Astrocyte of the spinal cord (primary cell): ENCODE measurements around the gene TOMM20.

Experiments used
- DNase-seq: peaks from one replicate; pipeline ENCODE4 v3.0.0; 2011; ENCODE audit warnings: low read depth, low spot score
- H3K4me3 ChIP-seq: 2 replicates; pipeline ENCODE4 v1.5.1; 2011; ENCODE audit warnings: low read depth, mild to moderate bottlenecking, low read length, moderate library complexity
- in situ Hi-C: cut with HindIII; loops from 2 replicates; pipeline ENCODE4 v1.10.0; 2017; ENCODE audit warnings: low sequenced_read_pairs
- TF ChIP-seq, protein P1 (sequence below): IDR thresholded peaks from 2 replicates; pipeline ENCODE4 v1.5.1; 2012; ENCODE audit warnings: low read depth, mild to moderate bottlenecking, low read length, inconsistent platforms

The TOMM20 gene

DNA sequence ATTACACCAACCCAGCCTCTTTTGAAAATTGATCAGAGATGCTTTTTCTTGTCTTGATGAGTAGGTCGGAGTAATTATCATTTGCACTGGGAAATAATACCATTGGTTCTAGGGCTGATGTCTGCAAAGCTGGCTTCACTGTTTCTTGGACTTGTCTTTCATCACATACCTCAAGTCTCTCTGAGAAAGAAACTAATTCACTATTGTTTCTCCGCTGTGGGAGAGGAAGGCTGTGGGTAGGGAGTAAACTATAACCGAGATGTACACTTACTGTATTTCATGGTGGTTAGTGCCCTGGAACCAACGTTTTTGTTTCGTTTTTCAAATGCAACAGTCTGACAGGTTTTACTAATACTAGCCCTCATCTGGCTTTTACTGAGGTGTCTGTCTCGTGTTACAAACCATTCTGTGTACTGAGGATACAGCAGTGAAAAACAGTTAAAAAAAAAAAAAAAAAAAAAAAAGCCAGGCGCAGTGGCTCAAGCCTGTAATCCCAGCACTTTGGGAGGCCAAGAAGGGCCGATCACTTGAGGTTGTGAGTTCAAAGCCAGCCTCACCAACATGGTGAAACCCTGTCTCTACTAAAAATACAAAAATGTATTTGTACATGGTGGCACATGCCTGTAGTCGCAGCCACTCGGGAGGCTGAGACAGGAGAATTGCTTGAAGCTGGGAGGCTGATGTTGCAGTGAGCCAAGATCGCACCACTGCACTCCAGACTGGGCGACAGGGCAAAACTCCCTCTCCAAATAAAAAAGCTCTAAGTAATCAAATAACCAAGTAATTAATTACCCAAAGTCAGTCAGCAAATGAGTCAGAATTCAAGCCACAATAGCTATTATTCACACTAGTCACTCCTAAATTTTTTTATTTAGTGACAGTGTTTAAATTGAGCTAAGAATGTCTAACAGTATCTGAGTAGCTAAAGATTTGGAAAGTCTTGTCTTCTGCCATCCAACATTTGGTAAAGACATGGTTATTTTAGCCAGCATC is 23.3 kb downstream of the TOMM20 start:
- no peak overlapping the region for H3K4me3 ChIP-seq
- TF ChIP-seq, protein P1, sequence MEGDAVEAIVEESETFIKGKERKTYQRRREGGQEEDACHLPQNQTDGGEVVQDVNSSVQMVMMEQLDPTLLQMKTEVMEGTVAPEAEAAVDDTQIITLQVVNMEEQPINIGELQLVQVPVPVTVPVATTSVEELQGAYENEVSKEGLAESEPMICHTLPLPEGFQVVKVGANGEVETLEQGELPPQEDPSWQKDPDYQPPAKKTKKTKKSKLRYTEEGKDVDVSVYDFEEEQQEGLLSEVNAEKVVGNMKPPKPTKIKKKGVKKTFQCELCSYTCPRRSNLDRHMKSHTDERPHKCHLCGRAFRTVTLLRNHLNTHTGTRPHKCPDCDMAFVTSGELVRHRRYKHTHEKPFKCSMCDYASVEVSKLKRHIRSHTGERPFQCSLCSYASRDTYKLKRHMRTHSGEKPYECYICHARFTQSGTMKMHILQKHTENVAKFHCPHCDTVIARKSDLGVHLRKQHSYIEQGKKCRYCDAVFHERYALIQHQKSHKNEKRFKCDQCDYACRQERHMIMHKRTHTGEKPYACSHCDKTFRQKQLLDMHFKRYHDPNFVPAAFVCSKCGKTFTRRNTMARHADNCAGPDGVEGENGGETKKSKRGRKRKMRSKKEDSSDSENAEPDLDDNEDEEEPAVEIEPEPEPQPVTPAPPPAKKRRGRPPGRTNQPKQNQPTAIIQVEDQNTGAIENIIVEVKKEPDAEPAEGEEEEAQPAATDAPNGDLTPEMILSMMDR, result no peak
- no peak for DNase-seq
- in situ Hi-C loops, result no loop called here

DNA sequence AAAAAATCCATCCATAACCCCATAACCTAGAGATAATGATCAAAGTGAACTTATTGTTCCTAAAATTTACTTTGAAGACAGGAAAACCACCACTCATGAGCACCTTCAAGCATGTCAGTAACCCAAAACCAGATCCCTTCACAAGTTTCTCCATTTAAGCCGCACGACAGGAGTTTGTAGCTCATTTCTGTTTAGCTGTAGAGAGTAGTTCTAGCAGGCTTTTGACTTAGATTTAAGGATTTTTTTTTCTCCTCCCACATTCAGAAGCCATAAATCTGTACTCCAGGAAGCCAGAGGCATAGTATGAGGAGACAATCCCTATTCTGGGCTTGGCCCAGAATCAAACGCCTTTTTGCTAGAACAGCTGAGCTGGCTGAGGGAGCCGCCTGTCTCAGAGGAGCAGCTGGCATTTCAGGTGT is 25.6 kb downstream of the TOMM20 start:
- DNase-seq, result no peak
- no peak overlapping the region for H3K4me3 ChIP-seq
- TF ChIP-seq, protein P1, result no peak
- in situ Hi-C loops, result no loop called here

DNA sequence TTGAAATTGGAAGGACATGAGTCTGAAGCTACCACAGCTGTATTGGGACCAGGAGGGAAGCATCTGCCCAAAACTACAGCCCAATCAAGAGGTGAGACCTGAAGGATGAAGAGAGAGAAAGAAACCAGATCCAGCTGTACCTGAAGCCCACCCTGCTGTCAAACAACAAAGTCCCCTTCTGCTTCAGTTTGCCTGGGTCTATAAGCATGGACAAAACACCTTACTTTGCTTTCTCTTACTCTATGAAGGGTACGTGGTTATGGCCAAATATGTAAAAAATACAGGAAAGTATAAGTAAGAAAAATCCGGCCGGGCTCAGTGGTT is 26.4 kb downstream of the TOMM20 start:
- no peak overlapping the region for H3K4me3 ChIP-seq
- DNase-seq, result no peak
- in situ Hi-C loops, result no loop called here
- TF ChIP-seq, protein P1, result no peak

DNA sequence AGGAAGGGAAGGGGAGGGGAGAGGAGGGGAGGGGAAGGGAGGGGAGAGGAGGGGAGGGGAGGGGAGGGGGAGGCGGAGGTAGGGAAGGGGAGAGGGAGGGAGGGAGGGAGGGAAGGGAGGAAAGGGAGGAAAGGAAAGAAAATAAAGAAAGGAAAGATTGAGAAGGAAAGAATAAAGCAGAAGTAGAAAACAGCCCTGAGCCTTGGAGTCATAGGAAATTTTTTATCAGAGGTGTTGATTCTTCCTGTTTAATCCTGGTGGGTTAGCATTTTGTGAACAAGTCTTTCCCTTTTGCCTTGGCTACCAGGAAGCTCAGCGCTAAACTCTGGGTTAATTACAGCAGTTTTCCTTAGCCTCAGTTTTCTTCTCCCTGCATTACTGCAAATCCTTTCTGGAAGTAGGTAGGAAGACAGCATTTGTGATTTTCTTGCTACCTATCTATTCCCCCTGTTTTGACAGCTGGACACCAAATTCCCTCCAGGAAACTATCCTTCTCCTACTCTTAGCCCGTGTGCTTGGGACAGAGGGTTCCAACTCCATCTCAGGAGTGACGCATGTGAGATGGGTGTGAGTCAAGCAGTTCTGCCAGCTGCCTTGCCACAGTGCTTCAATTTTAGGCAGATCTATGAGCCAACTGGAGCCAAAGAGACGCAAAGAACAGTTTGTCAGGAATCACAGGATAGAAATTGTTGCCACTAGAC is 26.9 kb downstream of the TOMM20 start:
- H3K4me3 ChIP-seq, result no peak overlapping the region
- TF ChIP-seq, protein P1, result no peak
- no peak for DNase-seq
- in situ Hi-C loops, result no loop called here

DNA sequence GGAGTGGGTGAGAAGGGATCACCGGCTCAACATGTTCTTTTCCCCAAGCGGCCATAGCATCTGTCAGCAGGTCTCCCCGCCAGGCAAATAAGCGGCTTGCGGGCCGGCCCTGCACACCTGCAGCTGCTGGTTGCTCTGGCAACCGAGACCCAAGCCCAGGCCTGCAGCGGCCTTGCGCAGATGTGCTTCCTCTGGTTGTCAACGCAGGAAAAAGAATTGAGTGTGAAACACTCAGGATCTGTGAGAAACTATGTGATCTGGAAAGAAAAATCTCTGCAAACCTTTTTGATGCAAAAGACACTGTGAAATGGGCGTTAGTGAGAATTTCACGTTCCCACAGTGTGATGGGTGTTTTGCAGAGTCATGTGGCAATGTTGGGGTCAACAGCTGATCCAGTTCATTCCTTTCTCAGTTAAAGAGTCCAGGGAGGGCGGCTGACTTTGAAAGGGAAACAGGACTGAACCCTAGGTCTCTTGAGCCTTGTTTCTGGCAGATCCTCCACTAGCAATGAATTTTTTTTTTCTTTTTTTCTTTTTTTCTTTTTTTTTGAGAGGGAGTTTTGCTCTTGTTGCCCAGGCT is 28.4 kb downstream of the TOMM20 start:
- in situ Hi-C loops, result no loop called here
- DNase-seq, result no peak
- H3K4me3 ChIP-seq, result no peak overlapping the region
- TF ChIP-seq, protein P1, result no peak

DNA sequence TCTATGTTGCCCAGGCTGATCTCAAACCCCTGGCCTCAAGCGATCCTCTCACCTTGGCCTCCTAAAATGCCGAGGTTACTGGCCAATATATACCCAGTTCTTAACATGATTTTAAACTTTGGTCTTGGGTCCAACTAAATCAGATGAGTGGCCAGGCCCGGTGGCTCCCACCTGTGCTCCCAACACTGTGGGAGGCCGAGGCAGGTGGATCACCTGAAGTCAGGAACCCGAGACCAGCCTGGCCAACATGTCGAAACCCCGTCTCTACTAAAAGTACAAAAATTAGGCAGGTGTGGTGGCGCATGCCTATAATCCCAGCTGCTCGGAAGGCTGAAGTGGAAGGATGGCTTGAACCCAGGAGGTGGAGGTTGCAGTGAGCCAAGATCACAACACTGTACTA is 29.6 kb downstream of the TOMM20 start:
- no peak for DNase-seq
- TF ChIP-seq, protein P1, result no peak
- no peak overlapping the region for H3K4me3 ChIP-seq
- in situ Hi-C loops, result loop anchor here (25.0 kb wide), 1 partner anchor 362 kb away; no protein-coding TSS in a partner anchor
